Limb (tissue), 2 donors: Measurements from ENCODE around the gene PPDPF.
A peak's percentile ranks its signal among the peaks of the same experiment; 100 is the strongest.

Source experiments
- DNase-seq, 2 donors: peaks; one replicate each; pipeline ENCODE4 v3.0.0-alpha.2; 2016; ENCODE audit errors: extremely low spot score in 2 of 2

Gene PPDPF

GRCh38 chr20:63487116-63487764 is 33.3 kb upstream of the PPDPF start:
- no peak for DNase-seq

GRCh38 chr20:63487781-63488241 is 32.8 kb upstream of the PPDPF start:
- no peak for DNase-seq

- DNase-seq = peak in 1 of 2 donors; percentile 54
These were observed 32.0 kb upstream of the PPDPF start for GRCh38 chr20:63488315-63489251.

- DNase-seq = no peak
These were observed 30.1 kb upstream of the PPDPF start for GRCh38 chr20:63490416-63490815.

GRCh38 chr20:63491078-63491477 is 29.5 kb upstream of the PPDPF start:
- DNase-seq = no peak

GRCh38 chr20:63491635-63492230 is 28.8 kb upstream of the PPDPF start:
- DNase-seq = no peak

- no peak for DNase-seq
These were observed 28.0 kb upstream of the PPDPF start for GRCh38 chr20:63492518-63492917.

GRCh38 chr20:63492982-63493381 is 27.6 kb upstream of the PPDPF start:
- no peak for DNase-seq

- no peak for DNase-seq
These were observed 27.0 kb upstream of the PPDPF start for GRCh38 chr20:63493563-63494020.

GRCh38 chr20:63494084-63494419 is 26.5 kb upstream of the PPDPF start:
- no peak for DNase-seq

GRCh38 chr20:63494420-63495166 is 26.0 kb upstream of the PPDPF start:
- DNase-seq = no peak

- no peak for DNase-seq
These were observed 25.3 kb upstream of the PPDPF start for GRCh38 chr20:63495167-63495720.

- peak in 1 of 2 donors; percentile 83 for DNase-seq
These were observed 24.6 kb upstream of the PPDPF start for GRCh38 chr20:63495741-63496595.

- no peak for DNase-seq
These were observed 23.9 kb upstream of the PPDPF start for GRCh38 chr20:63496596-63497120.

GRCh38 chr20:63497138-63497945 is 23.2 kb upstream of the PPDPF start:
- no peak for DNase-seq

- DNase-seq = peak in 1 of 2 donors; percentile 47
These were observed 22.3 kb upstream of the PPDPF start for GRCh38 chr20:63497946-63498935.

- DNase-seq = peak in 1 of 2 donors; percentile 79
These were observed 21.6 kb upstream of the PPDPF start, which contains the start of gene EEF1A2 for GRCh38 chr20:63498960-63499337. EEF1A2 (minus strand) TSS chr20:63499083; CDS start chr20:63497763, 1,320 bp downstream.
